GM18507 (cell line): ENCODE measurements around the gene TREX2.

Source experiments
- DNase-seq: peaks from one replicate; pipeline ENCODE4 v3.0.0; 2011; ENCODE audit warnings: low read depth; ENCODE audit not compliant: insufficient read length; ENCODE audit errors: extremely low spot score
- FAIRE-seq: peaks from 2 replicates; lab custom pipeline; 2011; peaks lifted over from hg19 to GRCh38; lab: Jason Lieb, UNC

Gene TREX2

GRCh38 chrX:153441981-153442380 lies 3.9 kb downstream of the TREX2 start:
- FAIRE-seq (no peak), DNase-seq (no peak)

- DNase-seq (no peak), FAIRE-seq (no peak)
Observed at GRCh38 chrX:153441296-153441695, 4.6 kb downstream of the TREX2 start.

- FAIRE-seq (no peak), DNase-seq (no peak)
Observed at GRCh38 chrX:153440556-153441135, 5.2 kb downstream of the TREX2 start.

- no peak for FAIRE-seq
- DNase-seq, result no peak
Observed at GRCh38 chrX:153439977-153440376, 5.9 kb downstream of the TREX2 start.

GRCh38 chrX:153438532-153438931 lies 7.3 kb downstream of the TREX2 start:
- peak; percentile 64 for FAIRE-seq

GRCh38 chrX:153435845-153436244 lies 10.0 kb downstream of the TREX2 start:
- no peak for DNase-seq
- no peak for FAIRE-seq

More at GRCh38 chrX:153438532-153438931, 7.3 kb downstream of the TREX2 start:
- no peak for DNase-seq

- DNase-seq (no peak), FAIRE-seq (no peak)
Observed at GRCh38 chrX:153434801-153435200, 11.1 kb downstream of the TREX2 start.

GRCh38 chrX:153433781-153434285 lies 12.0 kb downstream of the TREX2 start:
- FAIRE-seq (no peak), DNase-seq (no peak)

- FAIRE-seq (no peak), DNase-seq (no peak)
Observed at GRCh38 chrX:153433161-153433680, 12.6 kb downstream of the TREX2 start.

- FAIRE-seq (no peak), DNase-seq (no peak)
Observed at GRCh38 chrX:153430796-153431195, 15.1 kb downstream of the TREX2 start.

- DNase-seq (no peak), FAIRE-seq (peak; percentile 47)
Observed at GRCh38 chrX:153426204-153426603, 19.7 kb downstream of the TREX2 start.

- no peak for DNase-seq
Observed at GRCh38 chrX:153423652-153424051, 22.2 kb downstream of the TREX2 start.

GRCh38 chrX:153421856-153422255 lies 24.0 kb downstream of the TREX2 start:
- DNase-seq, result no peak
- no peak for FAIRE-seq

More at GRCh38 chrX:153423652-153424051, 22.2 kb downstream of the TREX2 start:
- FAIRE-seq, result no peak

GRCh38 chrX:153420851-153421599 lies 24.8 kb downstream of the TREX2 start:
- DNase-seq (no peak), FAIRE-seq (no peak)

- FAIRE-seq (no peak), DNase-seq (no peak)
Observed at GRCh38 chrX:153417637-153418036, 28.2 kb downstream of the TREX2 start.

- DNase-seq, result no peak
- no peak for FAIRE-seq
Observed at GRCh38 chrX:153416781-153417450, 28.9 kb downstream of the TREX2 start.

GRCh38 chrX:153414856-153415510 lies 30.9 kb downstream of the TREX2 start:
- no peak for DNase-seq
- no peak for FAIRE-seq

GRCh38 chrX:153413731-153414130 lies 32.1 kb downstream of the TREX2 start:
- DNase-seq, result no peak

GRCh38 chrX:153412746-153413720 lies 32.8 kb downstream of the TREX2 start:
- DNase-seq, result no peak
- no peak for FAIRE-seq

More at GRCh38 chrX:153413731-153414130, 32.1 kb downstream of the TREX2 start:
- no peak for FAIRE-seq
